Amniotic epithelial cell (primary cell): Measurements from ENCODE around the gene RAPH1.

Experiments used
- DNase-seq: peaks from one replicate; pipeline ENCODE4 v3.0.0-alpha.2; 2010; ENCODE audit warnings: low read depth

Gene RAPH1

GRCh38 chr2:203360833-203361430, 174.2 kb downstream of the RAPH1 start:
- no peak for DNase-seq

GRCh38 chr2:203359450-203359849, 175.7 kb downstream of the RAPH1 start:
- no peak for DNase-seq

GRCh38 chr2:203354966-203355365, 180.1 kb downstream of the RAPH1 start:
- DNase-seq = no peak

GRCh38 chr2:203352604-203353255, 182.4 kb downstream of the RAPH1 start:
- DNase-seq = no peak

- DNase-seq = no peak
These were observed 187.7 kb downstream of the RAPH1 start for GRCh38 chr2:203347375-203347774.

- DNase-seq = no peak
These were observed 188.5 kb downstream of the RAPH1 start for GRCh38 chr2:203346612-203347011.

GRCh38 chr2:203344667-203345066, 190.4 kb downstream of the RAPH1 start:
- DNase-seq = no peak
